HPDE6-E6E7 (cell line): ENCODE measurements around the gene AMN1.

ENCODE experiments used
- DNase-seq: peaks from one replicate; pipeline ENCODE4 v3.0.0; 2011; ENCODE audit warnings: missing footprints; ENCODE audit errors: extremely low spot score

AMN1 gene

DNA sequence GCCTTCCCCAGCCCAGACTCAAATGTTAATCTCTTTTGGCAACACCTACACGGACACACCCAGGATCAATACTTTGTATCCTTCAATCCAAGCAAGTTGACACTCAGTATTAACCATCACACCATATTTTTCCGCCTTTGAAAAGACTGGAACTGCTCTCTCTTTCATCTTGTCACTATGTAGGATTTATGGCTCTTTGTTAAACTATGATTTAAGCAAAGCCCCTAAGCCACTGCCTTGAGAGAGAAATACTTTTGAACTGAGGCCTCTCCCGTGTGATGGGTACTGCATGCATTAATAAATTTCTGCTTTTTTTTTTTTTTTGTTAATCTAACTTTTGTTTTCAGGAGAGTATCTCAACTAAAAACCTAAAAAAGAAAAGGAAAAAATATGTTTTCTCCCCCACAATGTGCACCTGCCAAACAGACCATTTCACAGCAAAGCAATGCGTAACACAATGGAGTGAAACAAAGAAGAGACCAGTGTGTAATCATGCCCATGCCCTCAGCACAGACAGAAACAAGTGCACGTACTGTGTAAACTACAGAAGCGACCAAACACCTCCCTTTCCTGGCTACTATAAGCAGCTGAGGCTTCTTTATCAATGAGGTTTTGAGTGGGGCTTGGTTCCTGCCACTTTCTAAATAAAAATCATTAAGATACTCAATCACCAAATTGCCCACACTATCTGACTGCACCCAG lies 97.6 kb downstream of the AMN1 start:
- DNase-seq, result no peak

- no peak for DNase-seq
Observed at GRCh38 chr12:31629756-31630732, 98.8 kb downstream of the AMN1 start.

DNA sequence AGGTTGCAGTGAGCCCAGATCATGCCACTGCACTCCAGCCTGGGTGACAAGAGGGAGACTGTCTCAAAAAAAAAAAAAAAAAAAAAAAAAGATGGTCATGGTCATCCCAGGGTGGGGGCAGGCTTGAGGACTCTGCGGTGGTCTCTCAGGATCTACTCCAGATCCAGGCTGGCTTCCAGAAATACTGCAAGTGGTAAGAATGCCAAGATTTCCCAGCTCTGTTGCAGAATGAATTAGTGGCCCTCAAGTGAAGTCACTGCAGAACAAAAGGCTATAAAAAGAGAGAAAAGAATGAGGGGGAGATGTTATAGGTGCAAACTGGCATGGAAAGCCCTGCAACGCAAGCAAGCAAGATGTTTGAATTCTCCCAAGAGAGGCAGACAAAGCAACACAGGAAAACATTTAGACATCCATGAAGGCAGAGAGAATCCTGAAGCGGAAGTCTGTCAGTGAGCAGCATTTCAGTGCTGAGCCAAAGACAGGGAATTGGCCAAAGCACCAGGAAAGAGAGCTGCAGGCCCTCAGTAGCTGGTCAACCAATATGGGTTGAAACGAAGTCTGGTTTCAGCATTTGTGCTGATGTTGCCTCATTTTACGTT lies 101.3 kb downstream of the AMN1 start:
- DNase-seq, result no peak

GRCh38 chr12:31626270-31626995 lies 102.4 kb downstream of the AMN1 start:
- DNase-seq, result no peak

- no peak for DNase-seq
Observed at GRCh38 chr12:31622038-31622437, 106.8 kb downstream of the AMN1 start.
